Stimulated activated CD8-positive, alpha-beta memory T cell treated with anti-CD3 and anti-CD28 coated beads, Interleukin-15, amount 100 ng/mL, for 4 hours (primary cell): Measurements from ENCODE around the gene ADCY1.

Experiments used
- DNase-seq, 2 donors: peaks; one replicate each; pipeline ENCODE4 v3.0.0-alpha.2; 2020; ENCODE audit warnings: low read depth in 2 of 2

The ADCY1 gene

DNA sequence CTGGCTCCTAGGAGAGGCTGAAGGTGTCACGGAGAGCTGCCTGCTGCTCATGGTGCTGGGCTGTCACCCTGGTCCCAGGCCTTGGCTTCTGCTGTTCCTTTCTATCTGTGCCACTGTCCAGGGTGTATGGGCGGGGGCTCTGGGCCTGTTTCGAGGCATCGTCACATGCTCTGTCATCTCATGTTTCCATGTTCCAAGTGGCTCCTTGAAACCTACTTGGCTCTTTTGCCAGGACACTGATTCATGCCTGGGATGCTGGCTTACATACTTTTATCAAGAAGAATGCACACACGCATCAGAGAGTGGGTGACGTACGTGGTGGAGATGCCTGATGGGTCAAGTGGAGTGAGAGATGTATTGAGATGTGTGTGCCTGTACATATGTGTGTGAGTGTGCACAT, 50.9 kb downstream of the ADCY1 start:
- DNase-seq = no peak

- no peak for DNase-seq
Measured at GRCh38 chr7:45625714-45626440, 51.7 kb downstream of the ADCY1 start.

DNA sequence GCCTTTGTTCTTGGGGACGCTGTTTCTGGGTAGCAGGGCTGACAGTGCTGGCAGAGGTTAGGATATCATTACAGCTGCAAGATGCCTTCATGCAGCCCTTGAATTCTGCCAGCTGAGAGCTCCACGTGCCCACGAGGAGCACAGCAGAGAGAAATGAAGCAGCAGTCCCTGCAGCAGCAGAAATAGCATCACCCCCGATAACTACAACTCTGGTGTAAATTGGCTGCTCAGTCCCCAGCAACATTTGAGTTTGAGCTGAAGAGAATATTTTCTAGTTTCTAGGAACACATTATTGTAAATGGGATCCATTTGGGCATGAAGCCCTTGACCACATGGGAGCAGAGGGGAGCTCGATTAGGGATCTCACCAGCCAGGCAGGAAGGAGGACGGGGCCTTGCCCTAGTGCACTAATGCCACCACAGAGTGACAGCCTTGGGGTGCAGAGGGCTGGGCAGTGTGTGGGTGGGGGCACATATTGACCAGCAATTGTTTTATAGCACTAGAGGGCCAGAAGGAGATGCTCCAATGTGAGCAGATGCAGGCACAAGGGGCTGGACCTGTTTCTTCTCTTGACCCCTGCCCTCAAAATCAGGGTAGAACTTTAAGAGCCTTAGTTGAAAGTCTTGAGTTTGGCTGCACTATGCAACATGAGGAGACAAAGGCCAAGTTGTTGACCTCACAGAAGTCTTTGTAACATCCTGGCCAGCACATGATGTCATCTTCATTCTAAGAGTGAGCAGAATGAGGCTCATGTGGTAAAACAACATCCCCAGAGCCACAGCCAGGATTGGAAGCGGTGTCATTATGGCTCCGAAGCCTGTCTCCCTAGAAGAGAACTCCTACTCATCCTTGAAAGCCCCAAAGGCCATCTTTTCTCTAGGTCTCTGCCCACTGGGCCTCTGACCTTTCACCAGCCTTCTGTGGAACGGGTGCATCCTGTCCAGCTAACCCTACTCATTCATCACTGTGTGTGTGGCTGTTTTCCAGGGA, 52.6 kb downstream of the ADCY1 start:
- no peak for DNase-seq

DNA sequence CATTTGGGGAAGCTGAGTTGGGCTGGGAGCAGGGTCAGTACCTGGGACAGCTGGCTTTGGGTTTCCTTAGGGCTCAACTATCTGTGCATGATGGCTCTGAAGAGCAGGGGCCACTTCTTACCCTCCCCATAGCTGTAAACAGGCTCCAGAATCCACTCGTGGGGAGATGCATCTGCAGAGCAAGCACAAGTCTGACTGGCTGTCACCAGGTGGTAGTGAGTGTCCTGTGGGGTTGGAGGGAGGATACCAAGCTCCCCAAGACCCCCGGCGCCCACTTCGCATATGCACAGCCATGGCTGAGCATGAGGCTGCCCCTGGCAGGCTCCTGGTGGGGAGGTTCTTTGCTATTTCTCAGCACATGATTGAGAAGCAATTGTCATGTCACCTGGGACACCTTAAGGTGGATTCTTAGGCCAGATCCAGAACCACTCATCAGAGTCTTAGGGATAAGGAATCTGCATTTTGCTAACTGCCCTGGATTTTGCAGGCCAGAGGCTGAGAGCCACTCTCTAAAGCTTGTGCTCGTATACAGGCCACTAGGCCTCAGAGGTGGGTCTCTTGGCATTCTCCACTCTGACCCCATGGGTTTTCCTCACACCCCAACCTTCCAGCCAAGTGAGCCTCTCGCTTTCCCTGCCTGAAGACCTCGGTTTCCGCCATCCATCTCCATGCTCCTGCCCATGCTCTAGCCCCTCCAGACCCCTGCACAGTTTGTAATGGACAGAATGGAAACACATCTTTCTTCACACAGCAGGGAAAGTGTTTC, 53.7 kb downstream of the ADCY1 start:
- no peak for DNase-seq

DNA sequence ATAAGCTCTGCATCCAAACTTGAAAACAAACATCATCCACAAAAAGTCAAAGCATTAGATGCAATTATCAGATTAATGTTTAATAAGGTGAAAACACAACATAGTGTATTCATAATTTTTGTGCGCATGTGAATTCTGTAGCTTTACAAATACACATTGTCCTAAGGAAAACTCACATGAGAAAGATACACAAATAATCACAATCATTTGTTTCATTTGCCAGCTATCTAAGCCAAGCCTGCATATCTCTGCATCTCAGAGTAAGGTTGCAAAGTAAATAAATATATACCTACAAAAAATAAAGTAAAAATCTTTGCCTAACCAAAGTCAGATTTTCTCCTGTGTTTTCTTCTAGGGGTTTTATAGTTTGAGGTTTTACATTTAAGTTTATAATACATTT, 57.4 kb downstream of the ADCY1 start:
- no peak for DNase-seq

DNA sequence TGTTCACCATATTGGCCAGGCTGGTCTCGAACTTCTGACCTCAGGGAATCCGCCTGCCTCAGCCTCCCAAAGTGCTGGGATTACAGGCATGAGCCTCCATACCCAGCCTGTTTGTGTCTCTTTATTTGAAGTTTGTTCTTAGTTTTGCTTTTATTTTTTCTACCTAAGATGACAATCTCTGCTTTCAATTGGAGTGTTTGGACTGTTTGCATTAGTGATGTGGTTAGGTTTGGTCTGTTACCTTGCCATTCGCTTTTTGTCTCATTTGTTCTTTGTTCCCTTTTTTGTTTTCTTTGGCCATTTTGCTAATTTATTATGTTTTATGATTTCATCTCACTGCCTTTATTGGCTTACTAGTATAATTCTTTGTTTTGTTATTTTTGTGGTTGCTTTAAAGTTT, 62.6 kb downstream of the ADCY1 start:
- DNase-seq = no peak

DNA sequence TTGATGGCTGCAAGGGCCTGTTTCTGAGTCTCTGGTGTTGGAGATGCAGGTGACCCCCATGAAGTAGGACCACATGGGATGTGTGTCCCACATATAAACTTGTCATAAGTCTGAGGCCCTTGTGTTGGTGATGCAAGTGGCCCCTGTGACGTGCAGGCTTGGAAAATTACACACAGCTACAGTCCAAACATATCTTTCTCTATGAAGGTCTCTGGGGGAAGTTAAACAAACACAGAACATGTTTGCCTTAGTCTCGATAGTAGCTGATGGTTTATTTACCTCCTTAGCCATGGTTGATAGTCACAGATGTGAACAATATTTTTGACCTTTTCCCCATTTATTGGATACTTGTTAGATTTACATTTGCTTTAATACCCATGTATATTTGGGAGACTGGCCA, 64.7 kb downstream of the ADCY1 start:
- DNase-seq = no peak

DNA sequence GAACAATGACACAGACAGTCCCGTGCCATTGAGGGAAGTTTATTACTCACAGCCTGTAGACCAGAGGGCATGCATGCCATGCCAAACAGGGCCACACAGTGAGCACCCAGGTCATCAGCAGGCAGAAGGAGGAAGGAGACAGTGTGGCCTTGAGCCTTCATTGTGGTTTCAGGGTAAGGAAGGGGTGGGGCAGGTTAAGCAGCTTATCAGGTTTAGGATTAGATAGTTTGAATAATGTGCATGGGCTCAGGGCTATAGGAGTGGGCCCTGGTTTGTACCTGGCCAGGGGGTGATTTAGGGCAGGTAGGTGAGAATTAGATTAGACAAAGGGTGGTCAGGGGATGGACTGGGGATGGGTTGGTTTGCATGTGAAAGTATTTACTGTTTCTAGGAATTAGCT, 67.9 kb downstream of the ADCY1 start:
- DNase-seq = no peak

- no peak for DNase-seq
Measured at GRCh38 chr7:45643630-45644029, 69.5 kb downstream of the ADCY1 start.

- DNase-seq = no peak
Measured at GRCh38 chr7:45644237-45644636, 70.1 kb downstream of the ADCY1 start.

- DNase-seq = no peak
Measured at GRCh38 chr7:45645141-45645969, 71.2 kb downstream of the ADCY1 start.

DNA sequence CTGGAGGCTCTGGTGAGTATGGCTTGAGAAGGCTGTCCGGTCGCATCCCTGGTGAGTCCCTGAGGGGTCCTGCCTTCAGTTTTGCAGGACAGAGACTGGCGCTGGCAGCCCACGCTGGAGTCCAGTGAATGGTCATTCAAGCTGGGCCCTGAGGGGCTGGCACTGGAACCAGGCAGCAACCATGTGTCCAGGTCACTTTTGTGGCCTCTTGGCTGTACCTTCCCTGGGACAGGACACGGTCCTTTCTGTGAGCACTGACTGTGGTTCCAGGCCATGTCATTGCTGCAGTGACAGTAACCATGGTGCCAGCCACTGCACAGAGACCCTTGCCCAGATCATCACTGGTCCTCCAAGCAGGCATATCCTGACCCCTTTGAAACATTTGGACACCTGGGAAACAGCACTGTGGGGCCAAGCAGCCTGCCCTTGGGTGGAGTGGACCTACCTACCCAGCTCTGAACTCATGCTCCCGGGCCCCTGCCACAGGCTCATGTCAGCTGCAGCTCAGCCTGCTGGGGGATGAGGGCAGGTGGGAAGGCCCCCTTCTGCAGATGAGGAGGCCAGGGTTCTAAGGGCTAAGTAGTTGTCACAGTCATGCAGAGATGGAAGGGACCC, 72.1 kb downstream of the ADCY1 start:
- no peak for DNase-seq

GRCh38 chr7:45646996-45647825, 73.0 kb downstream of the ADCY1 start:
- DNase-seq = no peak

DNA sequence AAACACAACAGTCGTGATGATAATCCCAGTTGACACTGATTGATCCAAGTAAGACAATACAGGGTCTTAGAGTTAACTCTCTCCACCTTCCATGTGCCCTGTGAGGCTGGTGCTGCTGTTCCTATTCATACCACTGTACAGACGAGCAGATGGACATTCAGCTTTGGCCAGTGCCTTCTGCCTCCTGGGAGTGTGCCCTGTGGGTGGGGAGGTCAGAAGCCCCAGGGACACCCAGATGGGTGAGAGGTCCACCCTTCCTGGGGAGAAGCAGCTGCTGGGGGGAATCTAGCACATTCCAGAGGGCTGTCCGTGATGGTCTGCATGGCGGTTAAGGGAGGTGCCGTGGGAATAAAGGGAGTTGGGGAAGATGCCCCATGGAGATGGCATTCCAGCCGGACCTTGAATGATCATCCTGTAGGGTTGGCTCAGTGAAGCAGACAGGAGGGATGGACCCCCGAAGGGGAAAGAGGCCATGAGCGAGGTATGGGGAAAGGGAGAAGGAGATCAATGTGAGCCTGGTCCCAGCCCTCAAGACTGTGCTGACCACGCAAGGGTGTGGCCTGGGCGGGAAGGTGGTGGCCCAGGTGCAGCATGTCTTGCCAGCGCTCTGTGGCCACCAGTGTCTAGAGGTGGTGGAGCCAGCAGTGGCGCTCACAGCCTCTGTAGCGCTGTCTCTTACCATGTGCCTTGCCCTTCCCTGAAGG, 74.0 kb downstream of the ADCY1 start:
- DNase-seq = no peak

DNA sequence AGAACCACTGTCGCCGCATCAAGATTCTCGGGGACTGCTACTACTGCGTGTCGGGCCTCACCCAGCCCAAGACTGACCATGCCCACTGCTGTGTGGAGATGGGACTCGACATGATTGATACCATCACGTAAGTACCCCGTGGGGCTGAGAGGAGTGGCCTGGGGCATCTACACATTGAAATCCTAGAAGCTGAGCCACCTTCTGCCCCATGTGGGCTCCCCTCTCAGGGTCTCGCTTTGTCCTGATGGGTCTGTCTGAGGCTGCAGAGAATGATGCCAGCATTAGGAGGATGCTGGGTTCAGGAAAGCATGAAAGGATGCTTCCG, 74.5 kb downstream of the ADCY1 start:
- no peak for DNase-seq

- DNase-seq = no peak
Measured at GRCh38 chr7:45649560-45650346, 75.6 kb downstream of the ADCY1 start.

- no peak for DNase-seq
Measured at GRCh38 chr7:45650404-45651394, 76.5 kb downstream of the ADCY1 start.
